Fibroblast of lung (primary cell): ENCODE measurements around the gene TBC1D22A.

ENCODE experiments used
- CTCF ChIP-seq, 2 donors: IDR thresholded peaks in 1 of 2; conservative IDR thresholded peaks in 1 of 2; 1 replicate in 1 of 2; 2 replicates in 1 of 2; pipeline ENCODE4 v1.5.1; 2011 to 2012; ENCODE audit warnings: low read length in 2 of 2, control low read depth in 1 of 2, inconsistent platforms in 1 of 2, low read depth in 1 of 2, mild to moderate bottlenecking in 1 of 2
- EZH2 ChIP-seq: IDR thresholded peaks from 2 replicates; pipeline ENCODE4 v1.5.1; 2012; ENCODE audit warnings: low read length, control low read depth, mild to moderate bottlenecking; ENCODE audit errors: missing control alignments

DNA sequence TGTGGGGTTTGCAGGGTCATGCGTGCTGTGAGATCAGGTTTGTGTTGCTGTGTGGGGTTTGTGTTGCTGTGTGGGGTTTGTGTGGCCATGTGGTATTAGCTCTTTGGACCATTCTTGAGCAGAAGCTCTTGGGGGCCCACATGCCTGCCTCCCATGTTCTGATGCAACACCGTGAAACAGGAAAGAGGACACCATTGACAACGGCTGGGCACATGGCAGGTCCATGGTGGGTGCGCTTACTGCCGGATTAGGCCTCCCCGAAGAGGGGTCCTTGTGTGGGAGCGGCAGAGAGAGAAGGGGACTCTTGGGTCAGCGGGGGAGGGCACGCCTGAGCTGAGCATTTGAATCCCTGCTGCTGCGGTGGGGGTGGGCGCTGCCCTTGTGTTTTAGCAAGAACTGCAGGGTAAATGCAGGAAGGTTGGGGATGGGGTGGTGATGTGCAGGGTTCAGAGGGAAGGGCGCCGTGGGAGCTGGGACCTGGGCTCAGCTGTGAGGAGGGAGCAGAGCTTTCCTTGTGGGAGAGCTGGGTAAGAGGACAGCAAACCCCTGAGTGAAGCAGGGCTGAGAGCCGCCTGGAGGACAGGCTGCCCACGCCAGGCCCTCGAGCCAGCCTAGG lies 361.5 kb downstream of the TBC1D22A start:
- TF ChIP-seq CTCF (conservative IDR thresholded peaks at IDR 0.05 in 1 of 2, IDR thresholded peaks at IDR 0.05 in 1 of 2; ENCODE audit: low read depth in 1 of 2, low read length in 2 of 2) (no peak), EZH2 (no peak)
